ENCODE measurements around the gene PRKCI.
"Not testable (repeated sequence)": the region's sequence is repeated elsewhere in the genome, so short reads cannot be mapped to it uniquely, and the experiment has no call there.

Gene PRKCI

GRCh38 chr3:170301405-170301804 is 79.2 kb downstream of the PRKCI start:
- DNase-seq = peak; percentile 39

GRCh38 chr3:170302008-170302407 is 79.8 kb downstream of the PRKCI start:
- no peak for DNase-seq

GRCh38 chr3:170306015-170306414 is 83.8 kb downstream of the PRKCI start:
- DNase-seq = no peak

GRCh38 chr3:170307671-170308405 is 85.6 kb downstream of the PRKCI start:
- DNase-seq = no peak

- no peak for DNase-seq
These were observed 86.8 kb downstream of the PRKCI start for GRCh38 chr3:170309046-170309445.

GRCh38 chr3:170317954-170318353 is 95.7 kb downstream of the PRKCI start:
- DNase-seq = no peak

- no peak for DNase-seq
These were observed 98.4 kb downstream of the PRKCI start for GRCh38 chr3:170320461-170321121.

- DNase-seq = peak; percentile 16
These were observed 99.3 kb downstream of the PRKCI start for GRCh38 chr3:170321321-170322034.

GRCh38 chr3:170322566-170323269 is 100.5 kb downstream of the PRKCI start:
- no peak for DNase-seq

GRCh38 chr3:170323331-170323730 is 101.1 kb downstream of the PRKCI start:
- no peak for DNase-seq

- DNase-seq = no peak
These were observed 102.7 kb downstream of the PRKCI start for GRCh38 chr3:170324962-170325361.

GRCh38 chr3:170327040-170327808 is 105.0 kb downstream of the PRKCI start:
- DNase-seq = no peak

- DNase-seq = not testable (repeated sequence)
These were observed 105.8 kb downstream of the PRKCI start for GRCh38 chr3:170327868-170328548.

GRCh38 chr3:170330366-170330765 is 108.1 kb downstream of the PRKCI start:
- DNase-seq = no peak

- DNase-seq = no peak
These were observed 108.9 kb downstream of the PRKCI start for GRCh38 chr3:170331143-170331542.

GRCh38 chr3:170337420-170337819 is 115.2 kb downstream of the PRKCI start:
- DNase-seq = no peak

- DNase-seq = no peak
These were observed 116.6 kb downstream of the PRKCI start for GRCh38 chr3:170338690-170339340.

GRCh38 chr3:170342273-170342672 is 120.0 kb downstream of the PRKCI start:
- DNase-seq = not testable (repeated sequence)

GRCh38 chr3:170343859-170344258 is 121.6 kb downstream of the PRKCI start:
- not testable (repeated sequence) for DNase-seq

- no peak for DNase-seq
These were observed 122.7 kb downstream of the PRKCI start for GRCh38 chr3:170344971-170345370.
